Common myeloid progenitor, CD34-positive (primary cell): ENCODE measurements around the gene IRX2.

Source experiments
- CTCF ChIA-PET: fragments of 350-600 bp; sonication (Branson Sonifier 250); formaldehyde crosslinking; loops from one replicate; lab custom pipeline; 2021; ENCODE audit warnings: antibody characterized with exemption; lab: Charles Lee
- POLR2A ChIA-PET: fragments of 350-600 bp; sonication (Branson Sonifier 250); formaldehyde crosslinking; loops from one replicate; lab custom pipeline; 2021; ENCODE audit warnings: antibody characterized with exemption; lab: Charles Lee
- DNase-seq, 3 donors: peaks; one replicate each; pipeline versions ENCODE4 v3.0.0 to v3.0.0-alpha.2; 2013
- H3K27ac ChIP-seq, 2 experiments: 1 replicate in 1 of 2; 2 replicates in 1 of 2; pipeline ENCODE4 v1.7.0; 2013; ENCODE audit warnings: inconsistent platforms in 2 of 2, low read length in 2 of 2, mild to moderate bottlenecking in 2 of 2, low read depth in 1 of 2, moderate library complexity in 1 of 2; ENCODE audit not compliant: severe bottlenecking in 2 of 2, insufficient read depth in 1 of 2, poor library complexity in 1 of 2
- H3K27me3 ChIP-seq, 5 experiments: replicated peaks in 2 of 5; 1 replicate in 3 of 5; 2 replicates in 2 of 5; pipeline versions ENCODE4 v1.6.1 to v1.7.0; 2013; ENCODE audit warnings: low read length in 4 of 5, mild to moderate bottlenecking in 2 of 5, moderate library complexity in 2 of 5, inconsistent platforms in 1 of 5; ENCODE audit not compliant: insufficient read depth in 5 of 5, control insufficient read depth in 4 of 5
- H3K36me3 ChIP-seq, 4 experiments: 1 replicate in 2 of 4; 2 replicates in 2 of 4; pipeline versions ENCODE4 v1.6.1 to v1.7.0; 2013; ENCODE audit warnings: low read length in 3 of 4, control low read depth in 1 of 4, mild to moderate bottlenecking in 1 of 4; ENCODE audit not compliant: control insufficient read depth in 4 of 4, insufficient read depth in 4 of 4
- H3K4me1 ChIP-seq, 4 experiments: 1 replicate in 3 of 4; 2 replicates in 1 of 4; pipeline versions ENCODE4 v1.6.1 to v1.7.1; 2013; ENCODE audit warnings: low read length in 3 of 4, mild to moderate bottlenecking in 3 of 4, control low read depth in 1 of 4, inconsistent platforms in 1 of 4, moderate library complexity in 1 of 4; ENCODE audit not compliant: control insufficient read depth in 4 of 4, insufficient read depth in 4 of 4; ENCODE audit errors: control extremely low read depth in 1 of 4
- H3K4me3 ChIP-seq, 7 experiments: 1 replicate in 4 of 7; 2 replicates in 3 of 7; pipeline versions ENCODE4 v1.5.1 to v1.7.0; 2013; ENCODE audit warnings: mild to moderate bottlenecking in 7 of 7, low read length in 6 of 7, moderate library complexity in 6 of 7, inconsistent platforms in 2 of 7, low read depth in 2 of 7, control low read depth in 1 of 7; ENCODE audit not compliant: insufficient read depth in 4 of 7, control insufficient read depth in 1 of 7; ENCODE audit errors: extremely low read depth in 1 of 7
- H3K9me3 ChIP-seq, 5 experiments: 1 replicate in 4 of 5; 2 replicates in 1 of 5; pipeline versions ENCODE4 v1.6.1 to v1.7.1; 2013; ENCODE audit warnings: low read length in 4 of 5, mild to moderate bottlenecking in 2 of 5, inconsistent platforms in 1 of 5, low read depth in 1 of 5, moderate library complexity in 1 of 5; ENCODE audit not compliant: control insufficient read depth in 4 of 5, insufficient read depth in 2 of 5; ENCODE audit errors: control extremely low read depth in 1 of 5
- WGBS: methylation state at CpG from one replicate; pipeline ENCODE4 v1.1.5; 2013; ENCODE audit not compliant: insufficient coverage; 5-methylcytosine and 5-hydroxymethylcytosine counted together

Gene IRX2

GRCh38 chr5:2761921-2762488 is 10.5 kb upstream of the IRX2 start:
- no peak for DNase-seq
- Histone ChIP-seq H3K27me3 (peaks cover 12 to 65% (median 22%) of the 10 kb centered on the region in 5 experiments), H3K36me3 (no peaks in the 10 kb centered on the region), H3K27ac (no peak overlapping the region), H3K9me3 (peaks cover 0 to 4% (median 0%) of the 10 kb centered on the region in 5 experiments), H3K4me3 (no peak overlapping the region), H3K4me1 (no peaks in the 10 kb centered on the region)
- ChIA-PET CTCF (no interaction called here), POLR2A (no interaction called here)
- WGBS: 39% methylated on average over 4 of the region's 4 CpGs

GRCh38 chr5:2759696-2760461 is 8.4 kb upstream of the IRX2 start:
- peaks cover 0 to 4% (median 0%) of the 10 kb centered on the region in 5 experiments for H3K9me3 ChIP-seq
- CTCF ChIA-PET: no interaction called here
- no peaks in the 10 kb centered on the region for H3K36me3 ChIP-seq
- H3K4me1 ChIP-seq: peaks cover 0 to 14% (median 6%) of the 10 kb centered on the region in 4 experiments
- H3K4me3 ChIP-seq: no peak overlapping the region
- H3K27me3 ChIP-seq: peaks cover 15 to 83% (median 36%) of the 10 kb centered on the region in 5 experiments
- WGBS: 70% methylated on average over 8 of the region's 11 CpGs
- no peak overlapping the region for H3K27ac ChIP-seq
- DNase-seq: no peak
- POLR2A ChIA-PET: no interaction called here

DNA sequence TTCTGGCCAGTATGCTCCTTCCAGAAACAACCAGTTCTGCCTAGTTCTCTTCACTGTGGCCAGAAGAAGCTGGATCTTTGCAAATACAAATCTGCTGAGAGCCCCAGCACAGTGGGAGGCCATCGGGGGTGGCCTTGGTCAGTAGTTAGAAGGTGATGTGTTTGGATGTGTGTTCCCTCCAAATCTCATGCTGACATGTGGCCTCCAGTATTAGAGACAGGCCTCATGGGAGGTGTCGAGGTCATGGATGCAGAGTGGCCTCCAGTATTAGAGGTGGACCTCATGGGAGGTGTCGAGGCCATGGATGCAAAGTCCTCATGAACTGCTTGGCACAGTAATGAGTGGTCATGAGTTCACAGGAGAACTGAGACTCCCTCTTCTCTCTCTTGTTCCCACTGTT is 7.6 kb upstream of the IRX2 start:
- DNase-seq: no peak
- no peaks in the 10 kb centered on the region for H3K36me3 ChIP-seq
- WGBS: 82% methylated on average over 3 of the region's 3 CpGs
- no peak overlapping the region for H3K27ac ChIP-seq
- no peak overlapping the region for H3K4me3 ChIP-seq
- H3K4me1 ChIP-seq: peaks cover 0 to 18% (median 7%) of the 10 kb centered on the region in 4 experiments
- peaks cover 0 to 4% (median 0%) of the 10 kb centered on the region in 5 experiments for H3K9me3 ChIP-seq
- ChIA-PET CTCF (no interaction called here), POLR2A (no interaction called here)
- H3K27me3 ChIP-seq: peaks cover 15 to 84% (median 36%) of the 10 kb centered on the region in 5 experiments

DNA sequence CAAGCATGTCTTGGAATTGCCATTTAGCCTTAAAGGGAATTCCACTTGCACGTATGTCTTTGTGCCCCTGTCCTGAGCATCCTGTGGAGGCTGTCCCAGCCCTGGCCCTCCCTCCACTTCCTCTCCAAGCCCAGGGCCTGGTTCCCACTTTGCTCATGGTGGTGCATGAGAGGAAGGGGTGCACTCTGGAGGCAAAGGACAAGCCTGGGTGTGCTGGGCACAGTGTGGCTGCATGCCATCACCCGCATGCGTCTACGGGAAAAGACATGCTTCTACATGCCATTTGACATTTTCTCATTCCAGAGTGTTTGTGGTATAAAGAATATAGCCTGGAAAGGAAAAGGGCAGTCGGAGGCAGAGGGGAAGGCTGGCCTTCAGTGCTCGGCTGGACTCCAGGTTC is 7.2 kb upstream of the IRX2 start:
- no peak overlapping the region for H3K4me3 ChIP-seq
- WGBS: 71% methylated on average over 4 of the region's 6 CpGs
- peaks cover 0 to 4% (median 0%) of the 10 kb centered on the region in 5 experiments for H3K9me3 ChIP-seq
- no peak overlapping the region for H3K27ac ChIP-seq
- no peaks in the 10 kb centered on the region for H3K36me3 ChIP-seq
- ChIA-PET CTCF (no interaction called here), POLR2A (no interaction called here)
- peaks cover 15 to 86% (median 38%) of the 10 kb centered on the region in 5 experiments for H3K27me3 ChIP-seq
- DNase-seq: no peak
- H3K4me1 ChIP-seq: peaks cover 0 to 18% (median 7%) of the 10 kb centered on the region in 4 experiments

- H3K27ac ChIP-seq: no peak overlapping the region
- no peak for DNase-seq
- CTCF ChIA-PET: no interaction called here
Observed at GRCh38 chr5:2757563-2758351, 6.3 kb upstream of the IRX2 start.

GRCh38 chr5:2756211-2757152 is 5.0 kb upstream of the IRX2 start:
- Histone ChIP-seq H3K4me1 (peaks cover 0 to 22% (median 11%) of the 10 kb centered on the region in 4 experiments), H3K36me3 (no peaks in the 10 kb centered on the region), H3K27ac (no peak overlapping the region), H3K4me3 (peak overlapping the region in 5 of 7 experiments; percentile 15 to 64 (median 54)), H3K9me3 (peaks cover 0 to 4% (median 0%) of the 10 kb centered on the region in 5 experiments), H3K27me3 (peaks cover 12 to 89% (median 44%) of the 10 kb centered on the region in 5 experiments)
- POLR2A ChIA-PET: no interaction called here
- under 1% methylated on average over 64 of the region's 76 CpGs for WGBS
- CTCF ChIA-PET: interaction anchor here (2.5 kb wide), 1 partner anchor 11 kb away, joined by 5 read pairs; no protein-coding TSS in a partner anchor
- peak in 2 of 3 donors; percentile 37 to 38 for DNase-seq

More at GRCh38 chr5:2757563-2758351, 6.3 kb upstream of the IRX2 start:
- H3K4me1 ChIP-seq: peaks cover 0 to 18% (median 7%) of the 10 kb centered on the region in 4 experiments
- H3K9me3 ChIP-seq: peaks cover 0 to 4% (median 0%) of the 10 kb centered on the region in 5 experiments
- no peak overlapping the region for H3K4me3 ChIP-seq
- POLR2A ChIA-PET: no interaction called here
- no peaks in the 10 kb centered on the region for H3K36me3 ChIP-seq
- WGBS: 4% methylated on average over 15 of the region's 23 CpGs
- H3K27me3 ChIP-seq: peaks cover 15 to 86% (median 42%) of the 10 kb centered on the region in 5 experiments
